ENCODE measurements around the gene DNER.
"Not testable (repeated sequence)": the region's sequence is repeated elsewhere in the genome, so short reads cannot be mapped to it uniquely, and the experiment has no call there.

DNER gene, protein sequence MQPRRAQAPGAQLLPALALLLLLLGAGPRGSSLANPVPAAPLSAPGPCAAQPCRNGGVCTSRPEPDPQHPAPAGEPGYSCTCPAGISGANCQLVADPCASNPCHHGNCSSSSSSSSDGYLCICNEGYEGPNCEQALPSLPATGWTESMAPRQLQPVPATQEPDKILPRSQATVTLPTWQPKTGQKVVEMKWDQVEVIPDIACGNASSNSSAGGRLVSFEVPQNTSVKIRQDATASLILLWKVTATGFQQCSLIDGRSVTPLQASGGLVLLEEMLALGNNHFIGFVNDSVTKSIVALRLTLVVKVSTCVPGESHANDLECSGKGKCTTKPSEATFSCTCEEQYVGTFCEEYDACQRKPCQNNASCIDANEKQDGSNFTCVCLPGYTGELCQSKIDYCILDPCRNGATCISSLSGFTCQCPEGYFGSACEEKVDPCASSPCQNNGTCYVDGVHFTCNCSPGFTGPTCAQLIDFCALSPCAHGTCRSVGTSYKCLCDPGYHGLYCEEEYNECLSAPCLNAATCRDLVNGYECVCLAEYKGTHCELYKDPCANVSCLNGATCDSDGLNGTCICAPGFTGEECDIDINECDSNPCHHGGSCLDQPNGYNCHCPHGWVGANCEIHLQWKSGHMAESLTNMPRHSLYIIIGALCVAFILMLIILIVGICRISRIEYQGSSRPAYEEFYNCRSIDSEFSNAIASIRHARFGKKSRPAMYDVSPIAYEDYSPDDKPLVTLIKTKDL

DNA sequence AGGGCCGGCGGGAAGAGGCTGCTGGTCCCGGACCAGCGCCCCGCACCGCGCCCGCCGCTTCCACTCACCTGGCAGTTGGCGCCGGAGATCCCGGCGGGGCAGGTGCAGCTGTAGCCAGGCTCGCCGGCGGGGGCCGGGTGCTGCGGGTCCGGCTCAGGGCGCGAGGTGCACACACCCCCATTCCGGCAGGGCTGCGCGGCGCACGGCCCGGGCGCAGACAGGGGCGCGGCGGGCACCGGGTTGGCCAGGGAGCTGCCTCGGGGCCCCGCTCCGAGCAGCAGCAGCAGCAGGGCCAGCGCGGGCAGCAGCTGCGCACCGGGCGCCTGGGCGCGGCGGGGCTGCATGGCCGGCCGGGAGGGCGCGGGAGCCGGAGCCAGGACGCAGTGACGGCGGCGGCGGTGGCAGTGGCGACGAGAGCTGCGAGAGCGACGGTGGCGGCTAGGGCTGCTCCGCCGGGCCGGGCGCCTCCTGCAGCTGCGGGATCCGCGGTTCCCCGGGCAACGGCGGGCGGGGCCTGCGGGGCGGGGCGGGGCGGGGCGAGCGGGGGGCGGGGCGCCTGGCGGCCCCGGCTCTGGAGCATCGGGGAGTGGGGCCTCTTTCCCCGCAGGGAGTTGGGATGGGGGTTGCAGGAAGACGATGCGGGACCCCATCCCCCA, at the start of gene DNER:
Gene DNER (minus strand): TSS at position 476 of the 656 bp plus-strand sequence. CDS start 132 bp downstream, at position 344.
- DNase-seq = peak in 57 of 58 donors; percentile 15 to 85 (median 74)

DNA sequence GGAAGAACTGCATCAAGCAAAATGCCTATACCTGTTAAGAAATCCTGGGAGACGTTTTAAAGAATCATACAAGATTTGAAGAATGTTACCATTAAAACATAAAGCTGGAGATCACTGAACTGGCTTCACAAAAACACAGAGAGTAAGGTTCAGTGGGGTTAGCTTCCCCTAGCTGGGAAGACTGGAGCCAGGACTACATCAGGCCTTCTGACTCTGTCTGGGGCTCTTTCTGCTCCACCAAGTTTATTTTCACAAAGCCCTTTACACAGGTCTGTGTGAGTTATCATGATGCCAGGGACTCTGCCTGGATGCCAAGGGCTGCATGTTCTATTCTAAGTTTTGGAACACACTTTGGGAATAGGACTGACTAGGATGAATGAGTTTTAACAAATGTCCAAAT, 47.3 kb upstream of the DNER start:
- no peak for DNase-seq

DNA sequence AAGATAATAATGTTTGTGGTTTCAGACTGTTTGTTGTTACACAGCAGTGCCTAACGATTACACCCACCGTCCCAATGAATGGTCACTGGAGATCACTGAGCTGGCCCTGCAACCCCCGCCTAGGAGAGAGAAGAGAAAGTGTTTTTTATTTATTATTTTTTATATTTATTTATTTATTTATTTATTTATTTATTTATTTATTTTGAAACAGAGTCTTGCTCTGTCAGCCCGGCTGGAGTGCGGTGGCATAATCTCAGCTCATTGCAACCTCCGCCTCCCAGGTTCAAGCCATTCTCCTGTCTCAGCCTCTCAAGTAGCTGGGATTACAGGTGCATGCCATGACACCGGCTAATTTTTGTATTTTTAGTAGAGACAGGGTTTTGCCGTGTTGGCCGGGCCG, 43.1 kb upstream of the DNER start:
- DNase-seq = not testable (repeated sequence)

DNA sequence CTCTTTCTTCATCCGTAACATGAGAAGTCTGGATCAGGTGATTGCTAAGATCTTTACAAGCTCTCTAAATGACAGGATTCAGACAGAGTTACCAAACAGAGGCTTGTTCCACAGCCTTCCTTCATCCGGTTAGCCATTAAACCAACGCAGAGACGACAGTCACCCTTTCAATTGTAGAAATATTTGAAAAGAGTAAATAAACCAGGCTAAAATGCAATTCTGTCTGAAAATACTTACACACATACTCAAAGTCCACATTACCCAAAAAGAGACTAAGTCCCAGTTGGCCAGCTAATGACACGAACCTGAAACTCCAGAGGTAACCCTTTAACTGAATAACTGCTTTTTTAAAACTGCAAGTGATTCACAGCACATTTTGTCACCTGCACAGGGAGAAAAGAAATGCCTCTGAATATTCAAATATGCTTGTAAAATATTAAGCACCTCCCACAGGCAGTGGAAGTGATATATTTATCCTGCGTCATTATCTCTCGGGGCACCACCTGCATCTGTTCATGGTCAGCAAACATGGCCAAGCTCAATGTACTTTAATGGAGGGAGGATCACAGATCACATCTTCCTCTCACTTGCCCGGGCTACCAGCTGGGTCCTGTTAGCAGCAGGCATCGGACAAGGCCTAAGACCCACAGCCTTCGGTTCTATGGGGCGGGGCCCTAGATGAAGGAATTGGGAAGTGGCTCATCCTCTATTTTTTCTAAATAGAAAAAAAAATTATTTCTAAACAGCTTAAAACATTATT, 38.8 kb upstream of the DNER start:
- no peak for DNase-seq

DNA sequence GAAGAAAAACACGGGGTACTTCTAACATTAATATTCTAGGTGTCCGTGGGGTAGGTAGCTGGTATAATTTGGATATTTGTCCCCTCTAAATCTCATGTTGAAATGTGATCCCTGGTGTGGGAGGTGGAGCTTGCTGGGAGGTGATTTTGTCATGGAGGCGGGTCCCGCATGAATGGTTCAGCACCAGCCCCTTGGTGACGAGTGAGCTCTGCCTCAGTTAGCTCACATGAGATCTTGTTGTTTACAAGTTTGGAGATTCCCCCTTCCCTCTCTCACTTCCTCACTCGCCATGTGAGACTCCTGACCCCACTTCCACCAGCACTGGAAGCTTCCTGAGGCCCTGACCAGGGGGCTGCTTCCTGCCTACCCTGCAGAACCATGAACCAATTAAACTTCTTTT, 35.4 kb upstream of the DNER start:
- no peak for DNase-seq

DNA sequence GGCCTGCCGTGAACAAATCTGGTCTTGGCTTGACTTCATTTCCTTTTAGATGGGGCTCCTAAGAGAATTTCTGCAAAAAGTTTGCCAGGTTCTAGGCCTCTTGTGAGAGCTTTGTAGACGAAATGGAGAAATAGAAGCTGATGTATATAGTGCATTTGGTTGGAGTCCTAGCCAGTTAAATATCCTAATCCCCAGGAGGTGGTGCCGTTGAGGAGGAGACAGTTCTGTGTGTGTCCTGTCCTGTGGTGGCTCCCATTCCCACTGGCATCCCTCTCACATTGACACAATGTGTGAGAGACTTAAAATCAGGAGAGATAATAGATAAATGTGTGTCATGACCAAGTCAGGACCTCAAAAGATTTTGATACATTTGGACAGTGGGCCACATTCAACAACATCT, 34.6 kb upstream of the DNER start:
- no peak for DNase-seq

DNA sequence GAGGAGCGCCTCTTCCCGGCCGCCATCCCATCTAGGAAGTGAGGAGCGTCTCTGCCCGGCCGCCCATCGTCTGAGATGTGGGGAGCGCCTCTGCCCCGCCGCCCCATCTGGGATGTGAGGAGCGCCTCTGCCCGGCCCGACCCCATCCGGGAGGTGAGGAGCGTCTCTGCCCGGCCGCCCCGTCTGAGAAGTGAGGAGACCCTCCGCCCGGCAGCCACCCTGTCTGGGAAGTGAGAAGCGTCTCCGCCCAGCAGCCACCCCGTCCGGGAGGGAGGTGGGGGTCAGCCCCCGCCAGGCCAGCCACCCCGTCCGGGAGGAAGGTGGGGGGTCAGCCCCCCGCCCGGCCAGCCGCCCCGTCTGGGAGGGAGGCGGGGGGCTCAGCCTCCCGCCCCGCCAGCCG, 28.3 kb upstream of the DNER start:
- DNase-seq = not testable (repeated sequence)

DNA sequence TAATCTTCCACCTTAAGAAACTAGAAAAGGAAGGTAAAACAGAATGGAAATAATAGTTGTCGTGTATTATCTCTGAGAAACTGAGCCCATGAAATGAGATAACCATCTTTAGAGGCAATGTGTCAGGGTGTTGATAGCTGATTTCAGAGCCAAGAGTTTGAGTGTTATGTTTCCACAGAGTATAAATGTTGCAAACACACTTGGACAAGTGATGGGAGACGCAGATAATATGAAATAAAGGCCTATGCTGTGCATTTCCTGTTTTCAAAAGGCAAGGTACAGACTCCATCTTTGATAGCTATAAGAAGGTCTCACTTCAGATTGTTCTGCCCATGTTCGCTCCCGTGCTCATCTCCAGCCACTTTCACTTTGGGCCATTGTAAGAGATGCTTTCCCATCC, 25.9 kb upstream of the DNER start:
- DNase-seq = no peak

DNA sequence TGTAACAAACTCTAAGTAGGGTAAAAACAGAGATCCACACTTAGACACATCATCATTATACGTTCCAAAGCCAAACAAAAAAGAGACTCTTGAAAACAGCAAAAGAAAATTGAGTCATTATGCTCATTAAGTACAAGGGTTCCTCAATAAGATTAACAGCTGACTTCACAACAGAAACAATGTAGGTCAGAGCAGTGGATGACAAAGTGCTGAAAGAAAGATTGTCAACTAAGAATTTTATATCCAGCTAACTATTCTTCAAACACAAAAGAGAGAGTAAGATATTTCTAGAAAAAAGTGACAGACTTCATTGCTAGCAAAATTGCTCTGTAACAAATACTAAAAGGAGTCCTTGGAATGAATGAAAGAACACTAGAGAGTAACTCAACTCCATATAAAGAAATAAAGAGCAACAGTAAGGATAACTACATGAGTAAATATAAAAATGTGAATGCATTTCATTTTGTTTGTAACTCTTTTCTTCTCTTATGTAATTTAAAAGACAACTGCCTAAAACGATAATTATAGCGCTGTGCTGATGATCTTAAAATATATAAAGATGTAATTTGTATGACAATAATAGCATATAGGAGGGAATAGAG, 23.8 kb upstream of the DNER start:
- DNase-seq = no peak

DNA sequence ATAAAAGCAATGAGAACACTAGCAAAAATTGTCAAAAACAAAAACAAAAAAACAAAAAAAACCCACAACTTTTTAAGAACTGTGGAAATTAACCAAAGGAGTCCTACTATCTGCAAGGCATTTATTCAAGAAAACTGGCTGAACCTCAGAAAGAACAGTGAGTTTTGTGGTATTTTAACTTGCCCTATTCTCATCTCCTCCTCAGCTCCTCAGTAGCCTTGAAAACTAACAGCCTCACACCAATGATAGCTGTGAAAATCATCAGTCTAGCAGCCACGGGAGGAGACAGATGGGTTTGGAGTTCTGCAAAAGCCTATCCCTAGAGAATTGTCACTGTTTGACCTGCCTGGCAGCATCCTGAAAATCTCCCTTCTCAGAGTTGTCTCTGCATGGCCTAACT, 20.1 kb upstream of the DNER start:
- no peak for DNase-seq

DNA sequence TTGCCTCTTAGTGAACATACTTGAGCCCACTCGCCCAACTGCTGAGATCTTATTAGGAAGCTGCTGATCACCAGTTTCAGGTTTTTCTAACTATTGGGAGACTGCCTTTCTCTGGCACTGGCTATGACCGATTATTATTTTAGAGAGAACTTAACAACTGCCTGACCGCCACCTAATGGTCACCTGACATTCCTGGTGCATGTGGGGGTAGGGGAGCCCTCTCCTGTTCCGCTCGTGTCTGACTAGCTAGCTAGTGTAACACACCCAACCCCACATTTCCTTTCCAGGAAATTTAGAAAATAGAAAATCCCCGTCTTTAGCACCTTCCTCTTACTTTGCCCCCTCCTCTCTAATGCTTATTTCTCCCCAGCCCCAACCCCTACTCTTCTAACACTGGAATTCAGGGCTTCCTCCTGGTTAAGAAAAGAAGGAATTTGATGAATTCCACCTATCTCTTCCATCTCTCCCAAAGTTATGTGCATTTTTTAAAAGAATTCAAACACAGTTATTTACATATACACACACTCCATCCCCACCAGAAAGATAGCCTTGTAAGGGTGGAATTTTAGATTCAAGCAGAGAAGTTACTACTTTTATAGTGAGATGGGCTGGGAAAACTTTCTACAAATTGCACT, 19.4 kb upstream of the DNER start:
- DNase-seq = no peak

DNA sequence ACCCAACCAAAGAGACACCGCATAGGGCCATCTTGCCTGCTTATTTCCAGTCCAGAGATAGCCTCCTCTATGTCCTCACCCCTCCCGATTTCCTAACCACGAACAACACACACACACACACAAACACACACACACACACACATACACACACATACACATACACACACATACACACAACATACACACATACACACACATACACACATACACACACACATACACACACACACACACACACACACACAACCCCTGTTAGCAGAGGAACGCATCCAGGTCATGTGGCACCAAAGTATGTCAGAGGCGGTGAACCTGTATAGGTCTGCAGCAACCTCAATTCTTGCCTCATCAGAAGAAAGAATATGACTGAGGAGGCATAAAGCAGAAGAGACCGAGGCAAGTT, 18.5 kb upstream of the DNER start:
- DNase-seq = no peak

DNA sequence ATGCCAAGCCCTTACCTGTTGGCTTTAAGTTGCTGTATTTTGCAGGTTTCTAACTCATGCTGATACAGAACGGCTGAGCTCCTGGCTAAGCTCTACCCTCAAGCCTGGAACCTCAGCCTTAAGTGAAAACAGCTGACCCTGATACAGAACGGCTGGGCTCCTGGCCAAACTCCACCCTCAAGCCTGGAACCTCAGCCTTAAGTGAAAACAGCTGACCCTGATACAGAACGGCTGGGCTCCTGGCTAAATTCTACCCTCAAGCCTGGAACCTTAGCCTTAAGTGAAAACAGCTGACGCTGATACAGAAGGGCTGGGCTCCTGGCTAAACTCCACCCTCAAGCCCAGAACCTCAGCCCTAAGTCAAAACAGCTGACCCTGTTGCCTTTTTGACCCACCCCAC, 17.6 kb upstream of the DNER start:
- no peak for DNase-seq

DNA sequence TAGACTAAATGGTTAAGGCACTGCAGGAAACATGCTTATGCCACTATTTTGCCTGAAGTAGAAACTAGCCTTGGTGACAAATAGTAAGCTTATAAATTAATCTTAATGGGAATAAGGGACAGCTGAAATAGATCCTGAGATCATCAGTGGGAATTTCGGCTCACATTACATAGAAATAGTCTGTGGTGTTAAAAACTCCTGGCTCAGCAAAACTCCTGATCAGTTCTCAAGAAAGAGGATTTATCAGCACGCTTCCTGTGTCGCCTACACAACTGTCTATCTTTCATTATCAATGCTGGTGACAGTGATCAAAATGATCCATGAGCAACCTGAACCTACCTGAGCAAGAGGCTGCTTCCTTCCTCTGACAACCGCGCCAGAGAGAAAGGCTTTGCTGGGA, 17.0 kb upstream of the DNER start:
- no peak for DNase-seq

DNA sequence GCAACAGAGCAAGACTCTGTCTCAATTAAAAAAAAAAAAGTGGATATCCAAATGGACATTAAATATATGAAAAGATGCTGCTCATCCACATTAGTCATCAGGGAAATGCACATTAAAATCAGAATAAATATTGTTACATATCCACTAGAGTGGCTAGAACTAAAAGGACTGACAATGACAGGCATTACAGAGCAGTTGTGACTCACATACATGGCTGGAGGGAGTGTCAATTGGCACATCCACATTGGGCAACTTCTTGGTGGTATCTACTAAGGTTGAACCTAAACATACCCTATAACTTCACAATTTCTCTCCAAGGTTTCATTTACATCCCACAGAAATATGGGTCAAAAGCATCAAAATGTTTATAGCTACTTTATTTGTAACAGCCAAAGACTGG, 14.0 kb upstream of the DNER start:
- DNase-seq = no peak

DNA sequence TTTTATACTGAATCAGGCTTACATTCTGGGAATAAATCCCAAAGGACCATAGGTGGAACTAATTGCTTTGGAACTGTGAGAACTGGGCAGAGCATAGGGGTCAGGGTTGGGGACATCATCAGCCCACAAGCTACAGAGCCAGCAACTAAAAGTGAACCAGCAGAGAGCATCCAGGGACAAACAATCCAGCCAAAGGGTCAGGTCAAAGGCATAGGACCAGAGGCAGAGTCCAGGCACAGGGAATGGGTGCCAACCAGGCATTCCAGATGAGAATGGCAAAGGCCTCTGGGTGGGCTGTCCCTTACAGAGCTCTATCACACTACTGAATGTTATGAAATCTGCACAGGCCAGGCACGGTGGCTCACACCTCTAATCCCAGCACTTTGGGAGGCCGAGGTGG, 12.3 kb upstream of the DNER start:
- no peak for DNase-seq

DNA sequence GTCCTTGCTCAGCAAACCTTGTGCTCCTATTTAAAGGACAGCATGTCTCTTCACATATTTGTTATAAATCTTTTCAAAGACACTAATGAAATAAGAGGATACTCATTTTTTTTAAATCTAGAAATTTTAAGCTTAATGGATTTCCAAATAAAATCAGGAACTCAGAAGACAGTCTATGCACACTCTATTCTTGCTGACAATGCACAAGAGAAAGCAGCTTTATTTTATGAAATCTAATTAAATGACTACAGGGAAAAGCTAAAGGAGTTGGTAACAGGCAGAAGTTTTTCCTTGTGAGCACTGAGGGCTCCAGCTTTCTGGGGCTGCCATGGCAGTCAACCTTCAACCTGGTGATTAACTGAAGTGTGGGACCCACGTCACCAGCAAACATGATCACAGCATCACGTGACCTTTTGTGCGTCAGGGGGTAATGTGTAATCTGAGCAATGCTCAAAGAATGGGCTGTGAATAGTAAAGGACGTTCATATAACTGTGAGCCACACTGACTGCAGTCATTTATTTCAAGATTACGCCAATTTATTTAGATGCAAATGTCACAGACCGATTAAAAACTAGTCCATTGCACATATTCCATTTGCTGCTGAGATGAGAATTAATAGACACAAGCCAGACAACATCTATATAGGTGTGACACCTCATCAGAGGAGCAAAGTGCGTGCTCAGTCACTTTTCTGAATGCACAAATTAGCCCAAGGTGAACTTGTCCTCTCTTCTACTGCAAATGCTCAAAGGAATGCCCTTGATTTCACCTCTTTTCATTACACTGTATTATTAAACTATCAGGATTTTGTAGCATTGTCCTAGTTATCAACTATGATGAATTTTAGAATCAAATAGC, 11.6 kb upstream of the DNER start:
- DNase-seq = peak in 1 of 58 donors; percentile 8

DNA sequence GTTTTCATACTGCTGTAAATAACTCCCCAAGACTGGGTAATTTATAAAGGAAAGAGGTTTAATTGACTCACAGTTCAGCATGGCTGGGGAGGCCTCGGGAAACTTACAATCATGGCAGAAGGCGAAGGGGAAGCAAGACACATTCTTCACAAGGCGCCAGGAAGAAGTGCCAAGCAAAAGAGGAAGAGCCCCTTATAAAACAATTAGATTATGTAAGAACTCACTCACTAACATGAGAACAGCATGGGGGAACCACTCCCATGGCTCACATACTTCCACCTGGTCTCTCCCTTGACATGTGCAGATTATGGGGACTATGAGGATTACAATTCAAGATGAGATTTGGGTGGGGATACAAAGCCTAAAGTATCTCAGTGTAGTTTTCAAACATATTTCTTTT, 8.8 kb upstream of the DNER start:
- not testable (repeated sequence) for DNase-seq

DNA sequence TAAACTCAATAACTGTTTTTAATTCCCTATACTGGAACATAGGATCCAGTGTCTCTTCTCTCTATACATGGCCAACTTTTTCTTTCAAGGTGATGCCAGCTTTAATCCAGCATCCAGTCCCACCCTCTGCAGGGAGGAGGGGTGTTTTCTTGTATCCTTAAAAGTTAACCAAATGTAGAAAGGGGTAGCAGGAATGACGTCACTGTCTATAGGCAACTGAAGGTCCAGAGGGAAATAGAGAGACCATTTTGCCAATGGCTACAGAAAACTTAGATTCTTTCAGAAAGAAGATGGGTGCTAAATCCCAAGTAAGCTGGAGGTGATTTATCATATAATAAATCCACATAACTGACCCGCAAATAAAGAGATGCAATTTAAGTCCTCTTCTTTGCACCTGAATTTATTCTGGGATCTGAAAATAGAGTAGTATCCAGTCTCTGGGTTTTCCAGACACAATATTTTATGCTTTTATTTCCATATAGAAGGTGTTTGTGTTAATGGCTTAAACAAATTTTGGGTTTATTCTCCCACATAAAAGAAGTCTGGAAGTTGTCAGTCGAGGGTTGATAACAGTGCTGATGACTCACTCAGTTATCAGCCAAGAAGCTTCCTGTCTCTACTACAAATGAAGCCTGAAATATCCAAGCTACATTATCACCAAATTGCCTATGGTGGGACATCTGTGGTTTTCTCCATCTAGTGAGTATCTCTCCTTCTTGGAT, 5.7 kb upstream of the DNER start:
- DNase-seq = no peak

All from anterior cingulate cortex (tissue), 58 donors.